Osteoblast (primary cell): ENCODE measurements around the gene EYA4. TPM values are rescaled to one million over a fixed set of nuclear protein-coding genes. Genes with fewer than 3 reads are reported as not detected.

ENCODE experiments used
- DNase-seq: peaks from one replicate; pipeline ENCODE4 v3.0.0; 2011; ENCODE audit warnings: low spot score, mixed read lengths; ENCODE audit not compliant: insufficient read length; ENCODE audit errors: missing footprints
- H2AFZ ChIP-seq: 2 replicates; pipeline ENCODE4 v1.6.0; 2011; ENCODE audit warnings: mild to moderate bottlenecking, low read length
- H3K27ac ChIP-seq: 2 replicates; pipeline ENCODE4 v1.5.1; 2011; ENCODE audit warnings: mild to moderate bottlenecking, low read depth, low read length, moderate library complexity
- H3K27me3 ChIP-seq: 2 replicates; pipeline ENCODE4 v1.6.0; 2012; ENCODE audit warnings: mild to moderate bottlenecking, control low read depth, inconsistent platforms, low read length, moderate library complexity; ENCODE audit not compliant: insufficient read depth
- H3K36me3 ChIP-seq: 2 replicates; pipeline ENCODE4 v1.5.1; 2011; ENCODE audit warnings: mild to moderate bottlenecking, low read length, control low read depth, moderate library complexity; ENCODE audit not compliant: insufficient read depth
- H3K4me1 ChIP-seq: 2 replicates; pipeline ENCODE4 v1.5.1; 2011; ENCODE audit warnings: mild to moderate bottlenecking, low read length, control low read depth, moderate library complexity; ENCODE audit not compliant: insufficient read depth
- H3K4me2 ChIP-seq: 2 replicates; pipeline ENCODE4 v1.6.0; 2011; ENCODE audit warnings: mild to moderate bottlenecking, low read length; ENCODE audit not compliant: insufficient read depth
- H3K4me3 ChIP-seq: fragments of 200-600 bp; sonication (generic); 3 replicates; pipeline ENCODE4 v1.5.1; 2012; ENCODE audit warnings: mild to moderate bottlenecking, low read length, inconsistent platforms; ENCODE audit not compliant: insufficient read depth
- H3K79me2 ChIP-seq: 2 replicates; pipeline ENCODE4 v1.6.0; 2012; ENCODE audit warnings: mild to moderate bottlenecking, low read length, control low read depth, inconsistent platforms; ENCODE audit not compliant: insufficient read depth
- H3K9me3 ChIP-seq: 2 replicates; pipeline ENCODE4 v1.5.1; 2011; ENCODE audit warnings: low read depth, low read length, control low read depth
- H4K20me1 ChIP-seq: 2 replicates; pipeline ENCODE4 v1.6.0; 2012; ENCODE audit warnings: mild to moderate bottlenecking, low read length, control low read depth; ENCODE audit not compliant: insufficient read depth
- CTCF ChIP-seq: IDR thresholded peaks from 2 replicates; pipeline ENCODE4 v1.5.1; 2011; ENCODE audit warnings: mild to moderate bottlenecking, low read depth, low read length, moderate library complexity; ENCODE audit errors: extremely low read depth
- total RNA-seq: library from RNA; depleted of rRNA; stranded (reverse); fragments of >200 nt; gene quantifications from 2 replicates; pipeline ENCODE4 v1.2.3, GENCODE V29; 2012

Gene EYA4
- total RNA-seq, 1 donor = 35.5 TPM

- no peak overlapping the region for H2AFZ ChIP-seq
- TF ChIP-seq CTCF = no peak
- H3K9me3 ChIP-seq = no peaks in the 10 kb centered on the region
- DNase-seq = no peak
- no peak overlapping the region for H3K27ac ChIP-seq
- H3K4me2 ChIP-seq = no peak overlapping the region
- no peaks in the 10 kb centered on the region for H3K27me3 ChIP-seq
- no peaks in the 10 kb centered on the region for H3K79me2 ChIP-seq
- H4K20me1 ChIP-seq = no peaks in the 10 kb centered on the region
- H3K36me3 ChIP-seq = no peaks in the 10 kb centered on the region
- H3K4me1 ChIP-seq = no peaks in the 10 kb centered on the region
- H3K4me3 ChIP-seq = no peak overlapping the region
These were observed 107.7 kb downstream of the EYA4 start for GRCh38 chr6:133348846-133349245.

- no peak overlapping the region for H3K4me3 ChIP-seq
These were observed 109.8 kb downstream of the EYA4 start for GRCh38 chr6:133350928-133351327.

GRCh38 chr6:133352046-133352445, 110.9 kb downstream of the EYA4 start:
- H2AFZ ChIP-seq = no peak overlapping the region
- no peak overlapping the region for H3K4me2 ChIP-seq
- H3K36me3 ChIP-seq = no peaks in the 10 kb centered on the region
- no peaks in the 10 kb centered on the region for H3K4me1 ChIP-seq
- no peaks in the 10 kb centered on the region for H3K79me2 ChIP-seq
- no peak for TF ChIP-seq CTCF
- DNase-seq = no peak
- H3K4me3 ChIP-seq = no peak overlapping the region
- no peaks in the 10 kb centered on the region for H3K27me3 ChIP-seq
- H4K20me1 ChIP-seq = no peaks in the 10 kb centered on the region
- H3K27ac ChIP-seq = no peak overlapping the region
- H3K9me3 ChIP-seq = no peaks in the 10 kb centered on the region

More at GRCh38 chr6:133350928-133351327, 109.8 kb downstream of the EYA4 start:
- H3K27ac ChIP-seq = no peak overlapping the region
- H3K36me3 ChIP-seq = no peaks in the 10 kb centered on the region
- no peaks in the 10 kb centered on the region for H3K9me3 ChIP-seq
- H3K79me2 ChIP-seq = no peaks in the 10 kb centered on the region
- no peaks in the 10 kb centered on the region for H3K27me3 ChIP-seq
- H3K4me1 ChIP-seq = no peaks in the 10 kb centered on the region
- no peak overlapping the region for H2AFZ ChIP-seq
- TF ChIP-seq CTCF = no peak
- H3K4me2 ChIP-seq = no peak overlapping the region
- DNase-seq = no peak
- no peaks in the 10 kb centered on the region for H4K20me1 ChIP-seq

DNA sequence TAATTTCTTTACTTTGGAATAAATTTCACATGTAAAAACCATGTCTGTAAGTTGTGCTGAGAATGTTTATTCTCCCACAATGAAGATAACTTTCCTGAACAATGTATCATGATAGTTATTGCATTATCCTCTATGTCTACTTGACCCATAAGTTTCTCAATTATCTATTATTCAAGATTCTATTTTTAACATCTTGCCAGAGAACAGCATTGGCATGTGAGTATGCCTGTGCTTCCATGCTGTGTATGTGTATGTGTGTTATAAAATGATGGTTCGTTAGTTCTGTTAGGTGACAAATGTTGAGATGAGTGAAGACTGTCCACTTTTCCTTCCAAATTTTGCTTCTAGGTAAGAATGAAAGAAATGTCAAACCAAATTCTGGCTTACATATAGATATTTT, 111.9 kb downstream of the EYA4 start:
- DNase-seq = no peak
- no peak for TF ChIP-seq CTCF
- H3K4me2 ChIP-seq = no peak overlapping the region
- H2AFZ ChIP-seq = no peak overlapping the region
- no peak overlapping the region for H3K27ac ChIP-seq
- H3K79me2 ChIP-seq = no peaks in the 10 kb centered on the region
- H3K4me1 ChIP-seq = no peaks in the 10 kb centered on the region
- no peak overlapping the region for H3K4me3 ChIP-seq
- H3K27me3 ChIP-seq = no peaks in the 10 kb centered on the region
- no peaks in the 10 kb centered on the region for H4K20me1 ChIP-seq
- H3K36me3 ChIP-seq = no peaks in the 10 kb centered on the region
- H3K9me3 ChIP-seq = no peaks in the 10 kb centered on the region
